ENCODE data around the gene EFCAB5.
"Not testable (repeated sequence)": the region's sequence is repeated elsewhere in the genome, so short reads cannot be mapped to it uniquely, and the experiment has no call there.

EFCAB5 gene

DNA sequence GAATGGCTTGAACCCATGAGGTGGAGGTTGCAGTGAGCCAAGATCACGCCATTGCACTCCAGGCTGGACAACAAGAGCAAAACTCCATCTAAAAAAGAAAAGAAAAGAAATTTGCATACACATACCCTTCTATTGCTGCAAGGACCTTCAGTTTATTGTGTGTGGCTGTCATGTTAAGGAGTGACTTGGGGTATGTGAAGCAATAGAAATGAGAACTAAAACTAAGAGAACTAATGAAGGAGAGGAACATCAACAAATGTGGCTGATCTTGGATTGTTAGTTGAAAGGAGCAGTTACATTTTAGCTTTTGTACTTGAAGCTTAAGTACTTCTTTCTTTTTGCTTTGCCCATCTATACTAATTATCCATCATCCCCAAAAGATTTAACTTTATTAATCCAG, 162.5 kb downstream of the EFCAB5 start:
- no peak for DNase-seq

DNA sequence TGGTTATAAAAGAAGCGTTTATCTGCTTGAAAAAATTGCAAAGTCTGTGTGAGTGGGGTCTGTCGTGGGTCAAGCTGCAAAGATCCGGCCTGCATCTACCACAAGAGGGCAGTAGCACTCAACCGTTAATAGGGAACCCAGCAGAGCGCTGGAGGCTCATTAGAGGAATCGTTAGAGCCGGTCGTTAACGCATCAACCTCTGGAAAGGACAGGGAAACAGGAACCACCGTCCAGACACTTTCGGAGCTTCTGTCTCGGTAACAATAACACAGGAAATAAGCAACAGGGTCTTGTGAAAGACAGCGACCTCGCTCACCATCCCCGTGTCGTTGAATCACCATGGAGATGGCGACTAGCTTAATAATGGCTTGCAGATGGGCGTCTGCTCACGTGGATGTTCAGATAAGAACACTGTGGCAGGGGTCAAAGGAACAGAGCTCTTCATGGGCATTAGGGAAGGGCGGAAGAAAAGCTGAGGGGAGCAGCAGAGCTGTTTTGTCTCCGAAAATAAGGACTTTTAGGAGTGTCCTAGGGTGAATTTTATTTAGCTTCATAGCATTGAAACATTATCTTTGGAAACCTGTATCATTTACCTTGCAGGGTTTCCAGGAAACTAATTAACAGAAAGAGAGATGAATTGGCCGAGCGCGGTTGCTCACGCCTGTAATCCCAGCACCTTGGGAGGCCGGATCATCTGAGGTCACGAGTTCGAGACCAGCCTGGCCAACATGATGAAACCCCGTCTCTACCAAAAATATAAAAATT, 163.3 kb downstream of the EFCAB5 start:
- DNase-seq, result peak; percentile 60

DNA sequence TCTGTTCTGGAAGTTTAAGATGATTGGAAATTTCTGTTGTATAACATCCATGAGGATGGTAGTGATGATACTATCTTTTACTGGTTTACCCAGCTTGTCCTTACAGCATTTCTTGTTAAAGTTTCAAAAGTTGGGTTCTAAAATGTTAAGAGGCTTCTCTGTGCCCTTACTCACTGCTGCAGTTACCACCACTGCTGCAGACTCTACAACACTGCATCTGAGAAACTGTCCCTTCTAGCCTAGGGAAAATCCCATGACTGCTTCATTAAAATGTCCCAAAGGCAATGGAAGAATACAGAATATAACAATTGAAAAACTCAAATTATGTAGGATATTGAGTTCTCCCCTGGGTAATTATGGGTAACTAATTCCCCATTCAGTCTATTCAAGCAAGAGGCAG, 171.4 kb downstream of the EFCAB5 start:
- DNase-seq, result no peak

DNA sequence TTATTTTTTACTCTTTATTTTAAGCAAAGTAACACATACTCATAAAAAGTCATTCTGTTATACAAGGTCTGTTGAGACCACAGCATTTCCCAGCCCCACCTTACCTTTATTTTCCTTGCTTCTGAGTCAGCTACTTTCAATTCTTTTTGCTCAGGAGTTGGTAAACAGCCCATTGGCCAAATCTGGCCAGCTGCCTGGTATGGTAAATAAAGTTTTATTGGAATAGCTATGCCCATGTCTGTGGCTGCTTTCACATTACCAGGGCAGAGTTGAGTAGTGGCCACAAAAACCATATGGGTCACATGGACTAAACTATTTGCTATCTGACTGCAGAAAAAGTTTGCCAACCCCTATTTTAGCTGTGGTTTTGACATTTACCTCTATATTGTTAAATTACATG, 171.8 kb downstream of the EFCAB5 start:
- DNase-seq, result no peak

DNA sequence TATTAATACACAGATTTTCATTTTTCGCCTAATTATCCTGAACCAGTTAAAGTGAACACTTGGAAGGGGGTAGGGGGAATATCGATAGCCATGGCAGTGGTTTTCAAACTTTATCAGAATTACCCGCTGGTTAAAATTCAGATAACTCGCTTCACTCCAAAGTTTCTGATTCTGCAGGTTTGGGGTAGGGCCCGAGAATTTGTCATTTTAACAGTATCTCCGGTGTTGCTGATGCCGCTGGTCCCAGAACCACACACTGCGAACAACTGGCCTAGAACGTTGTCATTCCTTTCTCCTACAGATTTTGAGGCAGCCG, 174.9 kb downstream of the EFCAB5 start:
- DNase-seq, result no peak

DNA sequence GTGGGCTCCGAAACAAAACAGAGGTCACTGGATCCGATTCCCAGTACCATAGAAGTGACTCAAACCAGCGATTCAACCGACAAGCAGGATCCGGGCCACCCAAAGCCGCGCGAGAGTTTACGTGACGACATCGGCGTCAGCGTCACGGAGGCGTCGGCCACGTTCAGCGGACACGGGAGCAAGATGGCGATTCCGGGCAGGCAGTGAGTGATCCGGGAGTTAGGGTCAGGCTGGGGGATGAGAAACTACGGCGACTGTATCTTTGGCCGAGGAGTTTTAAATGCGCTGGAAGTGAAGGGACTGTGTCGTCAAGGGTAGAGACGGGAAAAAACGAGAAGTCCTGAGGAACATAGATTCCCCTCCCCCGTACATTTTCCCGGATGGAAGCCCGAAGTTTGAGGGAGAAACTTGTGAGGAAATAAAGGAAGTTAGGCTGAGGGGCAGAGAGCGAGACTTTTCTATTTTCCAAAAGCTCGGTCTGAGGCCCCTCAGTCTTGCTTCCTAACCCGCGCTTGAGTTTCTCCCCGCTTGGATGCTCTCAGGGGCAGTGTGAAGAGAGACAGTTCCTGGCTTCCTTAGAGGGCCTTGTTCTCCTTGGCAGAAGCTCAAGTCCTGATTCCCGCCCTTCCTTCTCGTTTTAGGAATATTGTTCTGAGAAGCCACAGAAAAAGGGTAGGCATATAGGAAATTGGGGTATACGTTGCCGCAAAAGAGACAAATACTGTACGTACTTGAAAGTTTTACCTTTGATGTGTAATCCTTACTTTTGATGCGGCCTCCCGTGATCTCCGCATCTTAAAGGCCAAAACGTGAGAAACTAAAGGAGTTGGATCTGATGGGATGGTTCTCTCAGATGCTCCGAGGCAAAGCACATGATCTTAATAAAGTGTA, 175.5 kb downstream of the EFCAB5 start, which contains the start of gene NSRP1:
Gene NSRP1, plus strand, starts transcription at position 156 of the 891 bp plus-strand sequence. Its CDS starts 28 bp downstream, at position 184.
- DNase-seq, result peak; percentile 92

DNA sequence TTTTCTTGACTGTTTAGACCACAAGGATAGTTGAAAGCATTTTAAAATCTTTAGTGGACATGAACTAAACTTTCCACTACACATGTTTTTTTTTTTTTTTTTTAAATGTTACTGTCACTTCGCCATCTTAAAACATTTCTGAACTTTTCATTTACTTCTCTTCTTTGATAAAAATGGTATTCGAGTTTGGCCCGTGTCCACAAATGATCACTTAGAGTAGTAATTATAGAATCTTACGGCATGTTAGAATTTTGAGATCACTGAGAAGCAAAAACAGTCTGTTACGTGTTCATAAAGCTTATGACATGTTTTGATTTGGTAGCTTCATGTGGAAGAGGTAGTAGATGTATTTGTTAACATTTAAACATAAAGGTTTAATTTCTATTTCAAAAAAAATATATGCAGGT, 176.2 kb downstream of the EFCAB5 start:
- DNase-seq, result no peak

DNA sequence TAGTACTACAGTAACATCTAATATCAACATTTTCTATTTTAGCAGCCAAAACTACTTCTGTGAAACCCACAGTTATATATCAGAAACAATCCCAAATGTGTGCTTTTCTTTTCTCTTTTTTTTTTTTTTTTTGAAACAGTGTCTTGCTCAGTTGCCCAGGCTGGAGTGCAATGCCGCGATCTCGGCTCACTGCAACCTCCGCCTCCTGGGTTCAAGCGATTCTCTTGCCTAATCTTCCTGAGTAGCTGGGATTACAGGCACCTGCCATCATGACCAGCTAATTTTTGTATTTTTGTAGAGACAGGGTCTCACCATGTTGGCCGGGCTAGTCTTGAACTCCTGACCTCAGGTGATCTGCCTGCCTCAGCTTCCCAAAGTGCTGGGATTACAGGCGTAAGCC, 177.2 kb downstream of the EFCAB5 start:
- DNase-seq, result not testable (repeated sequence)

DNA sequence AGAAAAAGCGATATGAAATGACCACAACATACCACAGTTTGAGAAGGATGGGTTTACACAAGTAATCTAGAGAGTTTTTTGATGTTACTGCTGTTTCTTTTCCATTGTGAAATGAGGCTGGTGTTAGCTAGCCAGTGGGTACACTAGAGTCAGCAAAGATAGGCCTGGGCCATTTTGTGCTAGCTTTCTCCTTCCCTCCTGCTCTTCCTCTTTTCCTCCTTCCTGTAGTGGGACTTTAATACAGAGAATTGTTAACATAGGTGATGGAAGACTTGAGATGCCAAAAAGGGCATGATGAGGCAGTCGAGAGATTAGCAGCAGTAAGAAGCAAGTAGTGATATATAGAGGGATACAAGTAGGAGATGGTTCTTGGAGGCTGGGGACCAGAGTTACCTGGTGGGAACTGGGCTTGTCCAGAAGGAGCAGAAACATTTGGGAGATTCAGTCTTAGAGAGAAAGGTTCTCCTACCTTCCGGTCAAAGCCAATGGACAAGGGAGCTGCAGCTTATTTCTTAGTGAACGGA, 182.9 kb downstream of the EFCAB5 start:
- DNase-seq, result no peak

DNA sequence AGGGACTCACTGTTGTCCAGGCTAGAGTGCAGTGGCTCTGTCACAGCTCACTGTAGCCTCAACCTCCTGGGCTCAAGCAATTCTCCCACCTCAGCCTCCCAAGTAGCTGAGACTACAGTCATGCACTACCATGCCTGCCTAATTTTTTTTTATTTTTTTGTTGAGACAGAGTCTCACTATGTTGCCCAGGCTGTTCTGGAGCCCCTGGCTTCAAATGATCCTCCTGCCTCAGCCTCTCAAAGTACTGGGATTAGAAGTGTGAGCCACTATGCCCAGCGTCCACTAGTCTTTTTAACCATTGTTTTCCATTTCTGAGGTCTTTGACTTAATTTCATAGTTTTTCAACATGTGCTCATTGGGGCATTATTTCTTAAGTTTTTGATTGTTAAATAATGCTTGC, 188.7 kb downstream of the EFCAB5 start:
- no peak for DNase-seq

DNA sequence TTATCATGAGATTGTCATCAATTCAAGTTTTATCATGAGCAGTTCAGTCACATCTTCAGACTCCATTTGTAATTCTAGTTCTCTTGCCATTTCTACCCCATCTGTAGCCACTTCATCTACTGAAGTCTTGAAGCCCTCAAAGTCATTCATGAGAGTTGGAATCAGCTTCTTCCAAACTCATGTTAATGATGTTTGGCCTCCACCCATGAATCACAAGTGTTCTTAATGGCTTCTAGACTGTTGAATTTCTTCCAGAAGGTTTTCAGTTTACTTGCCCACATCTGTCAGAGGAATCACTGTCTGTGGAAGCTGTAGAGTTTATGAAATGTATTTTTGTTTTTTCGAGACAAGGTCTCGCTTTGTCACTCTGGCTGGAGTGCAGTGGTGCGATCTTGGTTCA, 191.2 kb downstream of the EFCAB5 start:
- DNase-seq, result no peak

DNA sequence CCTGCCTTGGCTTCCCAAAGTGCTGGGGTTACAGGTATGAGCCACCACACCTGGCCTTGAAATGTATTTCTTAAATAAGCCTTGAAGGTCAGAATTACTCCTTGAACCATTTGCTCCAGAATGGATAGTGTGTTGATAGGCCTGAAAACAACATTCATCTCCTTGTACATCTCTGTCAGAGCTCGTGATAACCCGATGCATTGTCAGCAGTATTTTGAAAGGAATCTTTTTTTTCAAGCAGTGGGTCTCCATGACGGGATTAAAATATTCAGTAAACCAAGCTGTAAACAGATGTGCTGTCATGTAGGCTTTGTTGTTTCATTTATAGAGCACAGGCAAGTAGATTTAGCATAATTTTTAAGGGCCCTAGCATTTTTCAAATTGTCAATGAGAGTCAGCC, 191.8 kb downstream of the EFCAB5 start:
- no peak for DNase-seq

DNA sequence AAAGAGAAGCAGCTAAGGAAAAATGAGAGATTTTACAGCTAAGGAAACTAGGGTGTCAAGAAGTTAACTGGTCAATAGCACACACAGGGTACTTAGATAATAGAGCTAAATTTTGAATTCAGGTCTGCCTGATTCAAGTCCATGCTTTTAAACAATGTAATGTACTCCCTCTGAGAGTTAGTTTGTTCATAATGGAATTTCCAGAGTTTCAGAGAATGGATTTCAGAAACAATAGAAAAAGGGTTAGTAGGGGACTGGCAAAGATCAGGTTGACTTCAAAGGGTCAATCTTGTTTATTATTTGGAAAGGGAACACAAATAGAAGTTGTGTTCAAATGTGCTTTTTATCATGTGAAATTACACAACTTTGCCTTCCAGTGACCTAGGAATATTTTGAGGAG, 193.1 kb downstream of the EFCAB5 start:
- no peak for DNase-seq

DNA sequence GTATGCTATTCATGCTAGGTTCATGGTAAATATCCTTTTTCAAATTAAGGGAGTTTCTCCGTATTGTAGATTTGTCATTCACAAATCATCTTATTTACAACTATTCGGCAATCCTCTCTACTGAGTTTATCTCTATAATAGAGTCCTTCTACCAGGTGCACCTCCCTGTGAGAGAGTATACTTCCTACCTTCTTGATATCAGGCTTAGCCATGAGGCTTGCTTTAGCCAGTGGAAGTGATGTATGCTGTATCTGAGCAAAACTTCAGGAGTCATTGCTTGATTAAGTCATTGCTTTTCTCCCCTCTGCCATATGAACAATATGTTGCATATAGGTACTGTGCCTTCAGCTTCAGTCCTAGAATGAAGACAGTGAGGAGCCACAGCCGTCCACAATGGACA, 195.7 kb downstream of the EFCAB5 start:
- no peak for DNase-seq

DNA sequence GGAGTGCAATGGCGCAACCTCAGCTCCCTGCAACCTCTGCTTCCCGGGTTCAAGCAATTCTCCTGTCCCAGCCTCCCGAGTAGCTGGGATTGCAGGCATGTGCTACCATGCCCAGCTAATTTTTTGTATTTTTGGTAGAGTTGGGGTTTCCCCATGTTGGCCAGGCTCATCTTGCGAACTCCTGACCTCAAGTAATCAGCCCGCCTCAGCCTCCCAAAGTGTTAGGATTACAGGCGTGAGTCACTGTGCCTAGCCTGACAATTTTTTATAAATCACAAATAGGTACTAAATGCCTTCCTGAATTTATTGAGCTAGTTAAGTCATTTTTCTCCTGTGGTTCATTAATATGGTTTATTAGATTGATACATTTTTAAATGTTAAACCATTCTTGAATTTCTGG, 206.4 kb downstream of the EFCAB5 start:
- not testable (repeated sequence) for DNase-seq

DNA sequence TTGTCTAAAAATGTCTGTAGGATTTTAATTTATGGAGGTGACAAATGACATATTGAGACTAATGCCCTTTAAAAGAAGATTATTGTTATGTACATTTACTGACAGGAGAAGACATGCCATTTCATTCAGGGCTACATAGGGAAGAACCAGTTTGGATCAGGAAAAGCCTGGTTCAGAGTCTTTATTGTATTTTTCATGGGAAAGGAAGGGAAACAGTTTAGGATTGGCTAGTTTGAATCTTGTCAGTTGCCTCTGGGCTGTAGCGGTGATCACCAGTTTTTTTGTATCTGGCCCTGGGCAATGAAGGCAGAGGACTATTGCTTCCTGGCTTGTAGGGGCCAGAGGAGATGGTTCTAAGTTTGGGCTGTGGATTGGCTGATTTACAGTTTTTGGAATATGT, 206.9 kb downstream of the EFCAB5 start:
- no peak for DNase-seq

DNA sequence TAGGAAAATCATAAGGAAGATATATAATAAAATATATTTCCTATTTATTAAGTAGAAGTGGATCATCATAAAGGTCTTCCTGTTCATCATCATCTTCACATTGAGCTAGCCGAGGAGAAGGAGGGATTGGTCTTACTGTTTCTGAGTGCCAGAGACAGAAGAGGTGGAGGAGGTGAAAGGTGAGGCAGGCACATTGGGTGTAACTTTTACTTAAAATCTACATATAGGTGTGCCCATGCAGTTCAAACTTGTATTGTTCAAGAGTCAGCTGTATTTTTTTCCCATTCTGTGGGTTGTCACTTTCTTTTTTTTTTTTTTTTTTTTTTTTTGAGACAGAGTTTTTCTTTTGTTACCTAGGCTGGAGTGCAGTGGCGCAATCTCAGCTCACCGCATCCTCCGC, 210.0 kb downstream of the EFCAB5 start:
- DNase-seq, result no peak

DNA sequence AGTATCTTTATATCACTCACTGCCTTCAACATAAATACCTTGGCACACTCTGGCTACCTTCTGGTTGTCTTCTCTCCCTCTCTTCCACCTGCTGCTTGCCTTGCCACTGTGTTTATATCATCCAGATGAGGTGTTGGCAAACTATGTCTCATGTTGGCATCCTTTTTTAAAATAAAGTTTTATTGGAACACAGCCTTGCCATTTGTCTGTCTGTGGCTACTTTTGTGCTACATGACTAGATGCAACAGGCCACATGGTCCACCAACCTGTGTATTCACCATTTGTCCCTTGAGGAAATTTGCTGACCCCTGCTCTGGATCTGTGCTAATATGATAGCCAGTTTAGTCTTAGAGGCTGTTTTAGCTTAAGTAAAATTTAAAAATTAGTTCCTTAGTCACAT, 212.0 kb downstream of the EFCAB5 start:
- DNase-seq, result no peak

DNA sequence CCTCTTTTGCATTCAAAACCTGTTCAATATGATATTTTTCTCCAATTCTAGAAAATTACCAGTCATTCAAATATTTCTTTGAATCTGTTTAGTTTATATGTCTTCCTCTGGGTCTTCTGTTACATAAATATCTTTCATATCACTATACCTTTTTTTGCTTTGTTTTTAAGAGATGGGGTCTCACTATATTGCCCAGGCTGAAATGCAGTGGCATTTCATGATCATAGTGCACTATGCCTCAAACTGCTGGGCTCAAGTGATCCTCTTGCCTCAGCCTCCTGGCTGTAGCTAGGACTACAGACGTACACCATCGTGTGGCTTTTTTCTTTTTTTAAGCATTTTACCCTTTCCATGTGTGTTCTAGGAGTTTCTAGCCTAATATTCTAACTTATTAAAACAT, 214.0 kb downstream of the EFCAB5 start:
- DNase-seq, result no peak
